ENCODE data around the gene KLK5.

Gene KLK5

DNA sequence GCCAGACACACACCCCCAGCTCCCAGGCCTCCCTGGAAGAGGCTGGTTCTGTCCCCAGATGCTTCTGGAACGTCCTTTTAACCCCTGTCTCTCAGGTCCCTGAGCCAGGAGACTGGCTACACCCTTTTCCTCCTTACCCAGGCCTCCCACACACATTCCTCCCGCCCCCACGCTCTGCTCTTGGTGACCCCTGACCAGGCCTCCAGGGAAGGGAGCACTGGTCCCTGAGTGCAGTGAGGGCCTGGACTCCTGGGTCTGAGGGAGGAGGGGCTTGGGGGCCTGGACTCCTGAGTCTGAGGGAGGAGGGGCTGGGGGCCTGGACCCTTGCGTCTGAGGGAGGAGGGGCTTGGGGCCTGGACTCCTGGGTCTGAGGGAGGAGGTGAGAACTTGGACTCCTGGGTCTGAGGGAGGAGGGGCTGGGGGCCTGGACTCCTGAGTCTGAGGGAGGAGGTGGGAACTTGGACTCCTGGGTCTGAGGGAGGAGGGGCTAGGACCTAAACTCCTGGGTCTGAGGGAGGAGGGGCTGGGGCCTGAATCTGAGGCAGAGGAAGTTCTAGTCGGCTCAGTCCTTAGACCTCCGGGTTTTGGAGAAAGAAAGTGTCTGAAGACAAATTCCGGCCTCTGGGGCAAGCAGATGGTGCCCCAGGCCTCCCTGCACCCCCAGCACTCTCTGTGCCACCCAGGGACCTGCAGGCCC, 16.0 kb upstream of the KLK5 start:
- DNase-seq = no peak

DNA sequence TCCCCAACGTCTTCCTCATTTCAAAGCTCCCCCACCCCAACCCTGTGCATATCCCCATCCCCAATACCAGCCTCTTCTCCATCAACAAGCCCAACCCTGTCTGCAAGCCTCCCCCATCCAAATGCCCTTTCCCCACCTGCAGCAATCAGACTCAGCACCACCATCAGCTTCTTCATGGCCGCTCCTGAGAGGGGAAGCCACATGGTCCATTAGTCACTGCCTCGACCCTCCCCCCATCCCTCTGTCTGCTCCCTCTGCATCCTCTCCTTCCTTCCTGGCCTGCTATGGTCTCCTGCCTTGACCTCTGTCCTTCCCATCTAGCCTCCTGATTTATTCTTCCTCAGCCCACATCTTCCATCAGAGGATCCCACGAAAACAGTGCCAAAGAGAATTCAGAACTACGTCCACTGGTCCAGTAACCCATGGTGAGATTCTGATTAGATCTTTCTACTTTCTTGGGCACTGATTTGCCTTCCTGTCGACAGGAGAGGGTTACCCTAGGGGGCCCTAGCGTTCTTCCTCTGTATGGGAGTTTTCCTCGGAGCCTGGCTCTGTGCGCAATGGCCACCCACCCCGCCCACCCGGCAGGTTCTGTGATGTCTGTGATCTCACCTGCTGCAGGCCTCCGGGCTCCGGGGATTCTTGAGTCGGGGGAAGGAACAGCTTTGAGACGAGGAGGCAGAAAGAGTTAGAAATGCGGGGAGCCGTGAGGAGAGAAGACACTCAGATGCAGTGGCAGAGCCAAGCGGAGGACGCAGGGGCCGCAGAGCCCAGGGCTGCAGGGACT, 15.3 kb upstream of the KLK5 start:
- DNase-seq = no peak

DNA sequence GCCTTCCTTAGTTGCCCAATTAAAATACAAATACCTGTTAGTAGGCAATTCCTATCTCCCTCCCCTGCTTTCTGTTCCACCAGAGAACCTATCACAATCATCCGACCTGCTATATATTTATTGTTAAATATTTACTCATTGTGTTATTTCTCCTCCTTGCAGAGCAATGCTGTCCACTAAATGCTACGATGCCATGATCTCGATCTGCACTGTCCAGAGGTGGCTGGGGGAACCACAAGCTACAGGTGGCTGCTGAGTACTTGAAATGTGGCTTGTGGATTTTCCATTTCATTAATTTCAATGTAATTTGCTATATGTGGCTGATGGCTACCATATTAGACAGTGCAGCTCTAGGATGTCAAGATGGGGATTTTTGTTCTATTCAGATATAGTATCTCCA, 11.4 kb upstream of the KLK5 start:
- no peak for DNase-seq

DNA sequence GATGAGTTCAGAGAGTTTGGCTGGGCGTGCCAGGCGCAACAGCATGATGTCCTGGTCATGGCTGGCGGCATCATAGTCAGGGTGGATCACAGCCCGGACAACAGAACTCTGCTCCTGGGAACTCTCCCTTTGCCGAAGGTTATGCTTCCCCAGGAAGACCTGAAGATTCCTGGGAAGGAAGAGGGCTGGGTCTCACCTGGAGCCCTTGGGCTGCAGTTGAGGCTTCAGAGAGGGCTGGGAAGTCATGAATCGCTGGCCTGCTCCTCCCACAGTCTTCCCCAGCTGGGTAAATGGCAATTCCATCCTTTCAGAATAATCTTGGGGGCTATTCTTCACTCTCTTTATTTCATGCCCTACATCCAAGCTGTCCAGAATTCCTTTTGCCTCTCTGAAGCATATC, 10.5 kb upstream of the KLK5 start:
- no peak for DNase-seq

DNA sequence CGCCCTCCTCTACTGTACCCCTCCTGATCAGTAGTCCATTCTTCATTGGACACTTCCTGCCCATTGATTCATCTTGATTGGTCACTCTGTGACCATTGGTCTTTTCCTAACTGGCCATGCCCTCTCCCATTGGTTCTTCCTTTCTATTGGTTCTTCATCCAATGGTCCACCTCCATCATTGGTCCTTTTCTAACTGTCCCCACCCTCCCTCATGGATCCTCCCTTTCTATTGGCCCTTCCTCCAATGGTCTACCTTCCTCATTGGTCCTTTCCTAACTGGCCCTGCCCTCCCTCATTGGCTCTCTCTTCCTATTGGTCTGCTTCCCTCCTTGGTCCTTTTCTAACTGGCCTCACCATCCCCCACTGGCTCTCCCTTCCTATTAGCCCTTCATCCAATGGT, 9.4 kb upstream of the KLK5 start:
- DNase-seq = no peak

DNA sequence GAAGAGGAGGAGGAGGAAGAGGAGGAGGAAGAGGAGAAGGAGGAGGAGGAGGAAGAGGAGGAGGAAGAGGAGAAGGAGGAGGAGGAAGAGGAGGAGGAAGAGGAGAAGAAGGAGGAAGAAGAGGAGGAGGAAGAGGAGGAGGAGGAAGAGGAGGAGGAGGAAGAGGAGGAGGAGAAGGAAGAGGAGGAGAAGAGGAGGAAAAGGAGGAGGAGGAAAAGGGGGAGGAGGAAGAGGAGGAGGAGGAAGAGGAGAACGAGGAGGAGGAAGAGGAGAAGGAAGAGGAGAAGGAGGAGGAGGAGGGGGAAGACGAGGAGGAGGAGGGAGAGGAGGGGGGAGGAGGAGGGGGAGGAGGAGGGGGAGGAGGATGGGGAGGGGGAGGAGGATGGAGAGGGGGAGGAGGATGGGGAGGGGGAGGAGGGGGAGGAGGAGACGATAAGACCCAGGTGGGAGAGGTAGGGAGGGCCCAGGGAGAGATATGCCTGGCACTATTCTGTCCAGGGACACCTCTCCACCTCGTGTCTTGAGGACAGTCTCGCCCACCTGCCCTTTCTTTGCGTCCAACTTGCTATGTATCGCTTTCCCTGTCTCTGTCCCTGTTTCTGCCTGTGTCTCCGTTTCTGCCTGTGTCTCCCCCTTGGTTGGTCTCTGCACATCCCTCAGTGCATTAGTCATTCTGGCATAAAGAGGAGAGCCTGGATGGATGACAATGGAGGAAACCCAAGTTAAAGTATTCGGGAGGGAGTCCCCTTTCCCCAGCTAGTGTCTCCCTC, 7.1 kb upstream of the KLK5 start:
- peak; percentile 9 for DNase-seq

DNA sequence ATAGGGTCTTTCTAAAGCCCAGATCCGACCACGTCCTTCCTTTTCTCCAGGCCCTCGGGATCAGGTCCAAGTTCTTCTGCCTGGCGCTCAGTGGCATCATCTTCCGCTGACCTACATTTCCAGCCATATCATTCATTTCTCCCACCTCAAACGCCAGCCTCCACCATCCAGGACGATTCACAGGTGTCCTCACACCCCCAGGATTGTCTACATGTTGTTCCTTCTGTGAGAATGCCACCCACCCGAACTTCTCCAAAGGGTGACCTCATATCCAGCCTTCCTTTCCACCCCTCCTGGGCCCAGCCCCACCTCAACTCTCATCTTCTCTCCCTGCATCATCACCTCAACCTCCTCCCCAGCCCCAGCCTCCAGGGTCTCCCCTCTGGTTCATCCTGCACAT, 4.7 kb upstream of the KLK5 start:
- DNase-seq = no peak

DNA sequence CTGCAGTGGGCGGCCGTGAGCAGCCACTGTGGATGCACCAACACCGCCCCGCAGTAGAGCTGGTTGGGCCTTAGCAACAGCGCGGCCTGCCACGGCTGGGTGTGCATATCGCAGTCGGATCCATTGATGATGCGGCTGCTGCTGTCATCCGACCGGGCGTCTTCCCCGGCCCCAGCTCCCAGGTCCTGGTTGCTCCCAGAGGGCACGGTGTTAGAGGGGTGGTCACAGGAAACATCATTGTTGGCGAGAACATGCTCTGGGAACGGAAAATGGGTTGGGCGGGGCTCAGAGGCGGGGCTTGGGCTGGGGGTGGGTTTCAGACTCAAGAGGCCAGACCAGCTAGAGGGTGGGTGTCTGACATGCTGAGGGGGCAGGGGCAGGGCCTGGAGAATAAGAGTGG, 3.0 kb downstream of the KLK5 start:
- DNase-seq = no peak

DNA sequence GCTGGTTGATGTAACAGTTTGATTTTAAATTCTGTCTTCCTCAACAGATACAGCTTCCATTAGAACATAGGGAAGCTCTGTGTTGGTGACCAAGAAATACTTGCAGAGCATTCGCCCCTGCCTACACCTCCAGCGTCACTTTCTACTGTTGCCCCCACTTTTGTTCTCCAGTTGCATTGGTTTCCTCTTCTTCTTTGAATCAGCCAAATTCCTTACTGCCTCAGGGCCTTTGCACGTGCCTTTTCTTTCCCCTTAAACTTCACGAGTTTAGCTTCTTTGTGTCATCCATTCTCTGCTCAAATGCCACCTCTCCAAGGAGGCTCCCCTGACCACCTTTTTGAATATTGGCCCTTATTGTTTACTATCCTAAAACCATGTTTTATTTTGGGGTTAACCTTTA, 5.7 kb downstream of the KLK5 start:
- no peak for DNase-seq

DNA sequence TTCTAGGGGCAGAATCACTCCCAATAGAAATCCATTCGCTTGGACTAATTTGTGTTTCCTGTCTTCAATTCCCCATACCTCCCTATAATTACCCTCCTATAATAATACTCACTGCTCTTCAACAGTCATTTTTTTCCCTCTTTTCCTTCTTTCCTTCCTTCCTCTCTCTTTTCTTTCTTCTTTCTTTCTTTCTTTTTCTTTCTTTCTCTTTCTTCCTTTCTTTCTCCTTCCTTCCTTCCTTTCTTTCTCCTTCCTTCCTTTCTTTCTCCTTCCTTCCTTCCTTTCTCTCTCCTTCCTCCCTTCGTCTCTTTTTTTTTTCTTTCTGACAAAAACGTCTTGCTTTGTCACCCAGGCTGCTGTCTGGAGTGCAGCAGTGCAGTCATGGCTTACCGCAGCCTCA, 8.0 kb downstream of the KLK5 start:
- no peak for DNase-seq

DNA sequence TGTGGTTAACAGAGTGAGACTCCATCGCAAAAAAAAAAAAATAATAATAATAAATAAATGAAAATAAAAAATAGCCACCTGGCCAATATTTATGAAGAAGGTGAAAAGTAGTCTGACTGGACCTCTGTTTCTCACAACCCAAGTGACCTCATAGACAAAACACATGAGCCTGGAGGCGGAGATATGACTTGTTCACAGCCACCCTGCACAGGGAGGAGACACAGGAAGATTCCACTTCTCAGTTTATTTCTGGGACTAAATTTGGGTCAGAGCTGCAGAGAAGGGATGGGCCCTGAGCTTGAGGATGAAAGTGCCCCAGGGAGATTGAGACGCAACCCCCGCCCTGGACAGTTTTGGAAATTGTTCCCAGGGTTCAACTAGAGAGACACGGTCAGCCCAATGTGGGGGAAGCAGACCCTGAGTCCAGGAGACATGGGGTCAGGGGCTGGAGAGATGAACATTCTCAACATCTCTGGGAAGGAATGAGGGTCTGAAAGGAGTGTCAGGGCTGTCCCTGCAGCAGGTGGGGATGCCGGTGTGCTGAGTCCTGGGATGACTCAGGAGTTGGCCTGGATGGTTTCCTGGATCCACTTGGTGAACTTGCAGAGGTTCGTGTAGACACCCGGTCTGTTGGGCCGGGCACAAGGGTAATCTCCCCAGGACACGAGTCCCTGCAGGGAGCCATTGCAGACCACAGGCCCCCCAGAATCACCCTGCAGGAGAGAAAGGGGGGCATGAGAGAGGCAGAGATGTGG, 9.6 kb downstream of the KLK5 start:
- no peak for DNase-seq

DNA sequence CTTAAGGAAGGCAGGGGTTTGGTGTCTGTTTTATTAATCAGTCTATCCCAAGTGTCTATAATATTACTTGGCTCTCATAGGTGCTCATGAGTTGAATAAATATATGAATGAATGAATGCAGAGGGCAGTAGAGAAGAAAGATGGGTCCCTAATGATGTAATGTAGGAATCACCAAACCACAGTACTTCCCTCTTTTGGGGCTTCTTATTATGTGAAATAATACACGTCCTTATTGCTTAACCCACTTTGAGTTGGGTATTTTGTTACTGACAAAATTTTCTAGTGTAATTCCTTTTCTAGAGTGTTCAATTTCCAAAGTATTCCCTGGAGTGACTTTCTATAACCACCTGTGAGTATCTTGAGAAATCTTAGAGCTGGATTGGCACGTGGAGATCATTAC, 13.2 kb downstream of the KLK5 start:
- no peak for DNase-seq

DNA sequence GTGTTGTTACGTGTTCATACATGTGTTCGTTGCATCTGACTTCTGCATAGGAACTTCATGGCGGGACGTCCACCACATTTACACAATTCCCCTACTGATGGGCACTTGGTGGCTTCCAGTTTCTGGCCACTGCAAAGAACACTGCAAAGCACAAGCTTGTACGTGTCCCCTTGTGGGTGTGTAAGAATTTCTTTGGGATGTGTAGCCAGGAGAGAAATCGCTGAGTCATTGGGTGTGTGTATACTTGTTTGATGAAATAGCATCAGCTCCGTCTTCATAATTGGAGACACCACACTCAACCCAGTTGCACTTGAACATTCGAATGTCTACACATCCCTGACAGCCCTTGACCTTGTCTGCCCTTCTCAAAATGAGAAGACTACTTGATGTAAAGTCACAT, 19.2 kb downstream of the KLK5 start:
- peak; percentile 21 for DNase-seq

DNA sequence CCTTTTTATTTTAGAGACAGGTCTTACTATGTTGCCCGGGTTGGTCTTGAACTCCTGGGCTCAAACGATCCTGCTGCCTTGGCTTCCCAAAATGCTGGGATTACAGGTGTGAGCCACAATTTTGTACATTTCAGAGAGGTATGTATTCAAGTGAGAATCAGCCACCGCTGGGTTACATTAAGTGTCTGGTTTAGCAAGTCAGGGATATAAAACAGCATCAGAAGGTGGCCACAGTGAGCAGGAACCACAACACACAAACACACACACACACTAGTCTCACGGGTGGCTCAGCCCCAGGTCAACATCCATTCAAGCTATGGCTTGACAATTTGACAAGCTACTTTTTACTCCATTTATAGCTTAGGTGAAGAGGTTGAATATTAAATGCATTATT, 20.2 kb downstream of the KLK5 start:
- no peak for DNase-seq

DNA sequence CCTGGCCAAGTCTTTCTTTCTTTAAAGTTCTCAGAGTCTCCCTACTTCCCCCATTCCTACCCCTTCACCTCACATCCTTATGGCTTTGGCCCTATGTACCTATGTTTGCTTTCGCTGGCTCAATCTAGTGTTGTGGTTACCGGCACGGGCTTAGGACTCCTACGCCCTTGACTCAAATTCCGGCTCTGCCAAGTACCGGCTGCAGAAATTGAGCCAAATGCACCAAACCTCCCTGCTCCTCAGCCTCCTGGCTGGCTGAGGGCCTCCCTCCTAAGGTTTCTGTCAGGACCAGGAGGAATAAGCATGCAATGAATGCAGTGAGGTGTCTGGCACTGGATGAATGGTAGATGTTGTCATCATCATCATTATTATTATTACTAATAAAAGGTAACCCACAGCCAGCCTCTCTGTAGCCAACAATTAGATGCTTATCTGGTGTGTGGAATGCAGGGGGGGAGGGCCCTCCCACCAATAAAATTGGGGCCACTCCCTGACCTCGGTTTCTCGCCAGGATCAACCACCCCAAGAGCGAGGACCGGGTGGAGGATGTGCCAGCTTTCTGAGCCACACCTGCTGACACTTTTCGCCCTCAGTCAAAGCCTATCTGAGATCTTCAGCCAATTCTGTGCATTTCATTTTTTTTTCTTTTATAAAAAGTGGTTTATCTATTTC, 20.7 kb downstream of the KLK5 start:
- no peak for DNase-seq

DNA sequence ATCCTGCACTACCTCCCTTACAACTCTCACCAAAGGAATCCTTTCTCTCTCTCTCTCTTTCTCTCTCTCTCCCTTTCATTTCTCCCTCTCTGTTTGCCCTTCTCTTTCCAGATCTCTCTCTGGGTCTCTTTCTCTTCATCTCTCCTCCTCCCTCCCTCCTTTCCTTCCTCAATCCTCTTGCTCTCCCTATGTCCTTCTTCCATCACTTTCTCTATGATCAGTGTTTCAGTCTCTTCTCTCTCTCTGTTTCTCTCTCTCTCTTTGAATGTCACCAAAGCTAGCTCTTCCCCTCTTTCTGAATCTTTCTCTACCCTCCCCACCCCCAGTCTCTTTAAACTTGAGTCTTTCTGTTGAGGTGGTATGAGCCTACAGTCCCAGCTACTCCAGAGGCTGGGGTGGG, 21.8 kb downstream of the KLK5 start:
- DNase-seq = no peak

DNA sequence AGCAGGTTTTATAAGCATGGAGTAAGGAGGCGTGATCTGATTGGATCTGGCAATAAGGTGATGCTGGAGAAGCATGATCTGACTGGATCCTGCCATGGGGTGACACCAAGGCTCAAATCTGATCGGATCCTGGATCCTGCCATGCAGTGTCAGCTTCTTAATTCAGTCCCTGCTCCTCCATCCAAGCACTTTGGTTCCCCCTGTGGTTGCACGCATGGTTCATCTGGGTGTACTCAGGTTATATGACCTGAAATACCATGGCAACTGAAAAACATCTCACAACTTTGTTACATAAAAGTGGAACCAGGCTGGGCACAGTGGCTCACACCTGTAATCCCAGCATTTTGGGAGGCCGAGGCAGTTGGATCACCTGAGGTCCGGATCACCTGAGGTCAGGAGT, 24.0 kb downstream of the KLK5 start:
- no peak for DNase-seq

DNA sequence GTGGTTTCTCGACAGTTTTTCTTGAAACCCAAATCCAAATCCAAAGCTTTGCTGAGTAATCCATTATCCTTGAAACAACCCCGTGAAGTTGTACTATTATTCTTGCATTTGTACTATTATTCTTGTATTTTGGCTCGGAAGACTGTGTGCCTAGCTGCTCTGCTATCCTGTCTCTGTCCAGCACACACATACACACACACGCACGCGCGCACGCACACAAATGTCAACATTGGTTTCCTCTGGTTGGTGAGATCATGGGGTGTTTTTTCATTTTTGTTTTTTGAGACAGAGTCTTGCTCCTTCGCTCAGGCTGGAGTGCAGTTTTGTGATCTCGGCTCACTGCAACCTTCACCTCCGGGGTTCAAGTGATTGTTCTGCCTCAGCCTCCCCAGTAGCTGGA, 26.7 kb downstream of the KLK5 start:
- no peak for DNase-seq

DNA sequence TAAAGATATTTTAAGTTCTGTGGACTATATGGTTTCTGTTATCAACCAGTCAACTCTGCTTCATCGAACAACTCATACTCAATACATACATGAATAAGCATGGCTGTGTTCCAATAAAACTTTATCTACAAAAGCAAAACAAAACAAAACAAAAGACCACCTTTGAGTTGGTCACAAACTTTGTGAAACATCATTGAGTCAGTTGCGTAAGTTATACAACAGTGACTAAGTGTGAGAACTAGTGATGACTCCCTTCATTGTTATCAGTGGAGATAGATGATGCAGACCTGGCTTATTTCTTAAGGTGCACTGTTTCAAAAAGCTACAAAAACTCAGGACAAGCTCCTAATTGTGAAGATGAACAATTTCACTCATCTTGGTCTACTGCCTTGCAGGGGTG, 27.1 kb downstream of the KLK5 start:
- DNase-seq = no peak

DNA sequence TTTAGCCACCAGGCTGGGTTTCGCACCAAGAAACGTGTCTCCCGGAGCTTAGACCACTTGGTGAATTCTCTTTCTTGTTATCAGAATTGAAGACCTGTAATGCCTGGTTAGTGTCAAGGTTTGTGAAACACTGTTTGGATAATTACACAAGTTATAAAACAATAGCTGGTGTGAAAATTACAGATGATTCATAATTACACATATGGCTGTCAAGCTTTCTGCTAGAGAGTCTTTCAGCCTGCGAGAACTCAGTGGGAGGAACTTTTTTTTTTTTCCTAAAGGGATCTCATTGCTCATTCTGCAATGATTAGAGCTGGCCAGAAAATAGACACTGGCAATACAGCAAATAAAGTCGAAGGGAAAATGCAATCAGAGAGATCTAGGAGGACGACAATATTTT, 28.3 kb downstream of the KLK5 start:
- no peak for DNase-seq

DNA sequence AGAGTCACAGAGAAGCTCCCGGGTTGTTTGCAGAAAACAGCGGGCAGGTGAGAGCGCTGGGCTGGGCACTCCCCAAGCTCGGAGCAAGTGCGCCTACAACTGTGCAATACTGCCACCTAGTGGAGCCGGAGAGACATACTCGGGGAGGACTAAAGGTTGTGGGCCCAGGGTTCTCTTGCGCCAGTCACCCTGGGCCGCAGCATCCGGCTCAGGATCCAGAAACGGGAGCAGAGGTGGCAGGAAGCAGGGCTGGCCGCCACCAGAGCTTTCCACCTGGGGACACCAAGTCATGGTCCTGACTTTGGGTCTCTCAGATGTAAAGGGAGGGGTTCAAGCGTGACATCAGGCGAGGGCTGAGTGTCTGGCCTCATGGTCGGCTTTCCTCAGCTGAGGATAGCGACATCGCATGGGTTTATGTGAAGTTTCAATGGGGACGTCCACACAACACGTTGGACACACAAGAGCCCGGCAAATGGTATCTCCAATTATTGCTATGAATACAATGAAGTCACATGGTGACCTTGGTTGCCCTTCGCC, 30.5 kb downstream of the KLK5 start:
- peak; percentile 72 for DNase-seq

Data from EL (cell line).